ENCODE measurements around the gene STS. TPM values are rescaled to one million over a fixed set of nuclear protein-coding genes. Genes with fewer than 3 reads are reported as not detected.

STS gene
- total and polyA plus RNA-seq, 2 donors (not counting 3 experiments of a cell fraction or from before 2014, with no cell fraction given) = 2.1 to 4.9 TPM

DNA sequence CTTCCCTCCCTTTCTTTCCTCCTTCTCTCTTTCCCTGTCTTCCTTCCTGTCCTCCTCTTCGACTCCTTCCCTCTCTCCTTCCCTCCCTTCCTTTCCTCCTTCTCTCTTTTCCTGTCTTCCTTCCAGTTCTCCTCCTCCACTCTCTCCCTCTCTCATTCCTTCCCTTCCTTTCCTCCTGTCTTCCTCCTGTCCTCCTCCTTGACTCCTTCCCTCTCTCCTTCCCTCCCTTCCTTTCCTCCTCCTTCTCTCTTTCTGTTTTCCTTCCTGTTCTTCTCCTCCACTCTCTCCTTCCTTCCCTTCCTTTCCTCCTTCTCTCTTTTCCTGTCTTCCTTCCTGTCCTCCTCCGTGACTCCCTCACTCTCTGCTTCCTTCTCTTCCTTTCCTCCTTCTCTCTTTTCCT is 5.7 kb downstream of the STS start:
- no peaks in the 10 kb centered on the region for H3K79me2 ChIP-seq (ENCODE audit: control insufficient read depth, insufficient read depth, low read length)
- H3K27me3 ChIP-seq (ENCODE audit: control insufficient read depth in 2 of 2, insufficient read depth in 2 of 2, low read length in 2 of 2) = no peaks in the 10 kb centered on the region
- CTCF ChIA-PET = no interaction called here
- no peak for FAIRE-seq
- H4K20me1 ChIP-seq (replicated peaks; ENCODE audit: control insufficient read depth, extremely low read depth, insufficient read depth, low read length) = no peaks in the 10 kb centered on the region
- BruUV-seq (replicated peaks) = no TSS peak
- no peak overlapping the region for H3K4me3 ChIP-seq (replicated peaks in 1 of 3; ENCODE audit: insufficient read depth in 1 of 3, low read depth in 1 of 3, low read length in 3 of 3)
- dilution Hi-C loops (cut with MboI; ENCODE audit: extremely low pct_ligation_motif_present, low sequenced_read_pairs) (no loop called here), intact Hi-C loops (cut with micrococcal nuclease) (no loop called here)
- no peak overlapping the region for H3K4me2 ChIP-seq (ENCODE audit: insufficient read depth, low read length)
- no peaks in the 10 kb centered on the region for H3K36me3 ChIP-seq (ENCODE audit: control insufficient read depth in 2 of 2, extremely low read depth in 1 of 2, insufficient read depth in 2 of 2, low read length in 2 of 2)
- H3K27ac ChIP-seq (ENCODE audit: insufficient read depth, low read depth, low read length) = no peak overlapping the region
- DNase-seq (ENCODE audit: low read depth, low spot score) = no peak
- H3K4me1 ChIP-seq (ENCODE audit: control insufficient read depth, extremely low read depth, insufficient read depth, low read length) = no peaks in the 10 kb centered on the region
- no peak overlapping the region for H3K9ac ChIP-seq (replicated peaks; ENCODE audit: extremely low read depth, insufficient read depth, low read length)
- POLR2A ChIA-PET = no interaction called here
- no peaks in the 10 kb centered on the region for H3K9me1 ChIP-seq (replicated peaks; ENCODE audit: control insufficient read depth, extremely low read depth, insufficient read depth, low read length)
- H2AFZ ChIP-seq (ENCODE audit: low read depth, low read length) = no peak overlapping the region
- no peaks in the 10 kb centered on the region for H3K9me3 ChIP-seq (replicated peaks; ENCODE audit: control insufficient read depth, insufficient read depth, low read length)
- TF ChIP-seq JUN (IDR thresholded peaks at IDR 0.05; ENCODE audit: borderline replicate concordance, insufficient read depth, insufficient read length, low read depth) = no peak
- no peak for TF ChIP-seq FOS (IDR thresholded peaks at IDR 0.05; ENCODE audit: borderline replicate concordance, insufficient read depth, low read length)
- no peak for TF ChIP-seq GATA2 (IDR thresholded peaks at IDR 0.05; ENCODE audit: insufficient read depth, insufficient read length, low read depth, low read length)
- TF ChIP-seq, protein P1, sequence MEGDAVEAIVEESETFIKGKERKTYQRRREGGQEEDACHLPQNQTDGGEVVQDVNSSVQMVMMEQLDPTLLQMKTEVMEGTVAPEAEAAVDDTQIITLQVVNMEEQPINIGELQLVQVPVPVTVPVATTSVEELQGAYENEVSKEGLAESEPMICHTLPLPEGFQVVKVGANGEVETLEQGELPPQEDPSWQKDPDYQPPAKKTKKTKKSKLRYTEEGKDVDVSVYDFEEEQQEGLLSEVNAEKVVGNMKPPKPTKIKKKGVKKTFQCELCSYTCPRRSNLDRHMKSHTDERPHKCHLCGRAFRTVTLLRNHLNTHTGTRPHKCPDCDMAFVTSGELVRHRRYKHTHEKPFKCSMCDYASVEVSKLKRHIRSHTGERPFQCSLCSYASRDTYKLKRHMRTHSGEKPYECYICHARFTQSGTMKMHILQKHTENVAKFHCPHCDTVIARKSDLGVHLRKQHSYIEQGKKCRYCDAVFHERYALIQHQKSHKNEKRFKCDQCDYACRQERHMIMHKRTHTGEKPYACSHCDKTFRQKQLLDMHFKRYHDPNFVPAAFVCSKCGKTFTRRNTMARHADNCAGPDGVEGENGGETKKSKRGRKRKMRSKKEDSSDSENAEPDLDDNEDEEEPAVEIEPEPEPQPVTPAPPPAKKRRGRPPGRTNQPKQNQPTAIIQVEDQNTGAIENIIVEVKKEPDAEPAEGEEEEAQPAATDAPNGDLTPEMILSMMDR (IDR thresholded peaks at IDR 0.05; ENCODE audit: extremely low read depth in 1 of 2, insufficient read depth in 1 of 2, low read depth in 1 of 2, low read length in 2 of 2) = no peak
- no peak for TF ChIP-seq EZH2 (IDR thresholded peaks at IDR 0.05; ENCODE audit: borderline replicate concordance, low read depth, low read length, severe bottlenecking)
- TF ChIP-seq, protein P2, sequence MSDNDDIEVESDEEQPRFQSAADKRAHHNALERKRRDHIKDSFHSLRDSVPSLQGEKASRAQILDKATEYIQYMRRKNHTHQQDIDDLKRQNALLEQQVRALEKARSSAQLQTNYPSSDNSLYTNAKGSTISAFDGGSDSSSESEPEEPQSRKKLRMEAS (IDR thresholded peaks at IDR 0.05; ENCODE audit: insufficient read depth, insufficient read length) = no peak
- no peak for TF ChIP-seq POLR2AphosphoS5 (IDR thresholded peaks at IDR 0.05; ENCODE audit: insufficient read depth, low read depth, low read length)
- TF ChIP-seq MYC (IDR thresholded peaks at IDR 0.05; ENCODE audit: low read depth, low read length) = no peak
- no peak for TF ChIP-seq POLR2A (IDR thresholded peaks at IDR 0.05; ENCODE audit: low read depth, low read length)
